H9 (cell line): ENCODE data around the gene MRTFA. TPM values are rescaled to one million over a fixed set of nuclear protein-coding genes. Genes with fewer than 3 reads are reported as not detected.

Source experiments
- DNase-seq: peaks from one replicate; pipeline ENCODE4 v3.0.0-alpha.2; 2017
- H2AFZ ChIP-seq: one replicate; pipeline ENCODE4 v1.6.1; 2013; ENCODE audit warnings: mild to moderate bottlenecking, low read length, control low read depth, moderate library complexity
- H2AK5ac ChIP-seq: 2 replicates; pipeline ENCODE4 v1.6.1; 2013; ENCODE audit warnings: low read length, control low read depth, mixed read lengths; ENCODE audit not compliant: insufficient read length
- H2BK120ac ChIP-seq: one replicate; pipeline ENCODE4 v1.6.1; 2013; ENCODE audit warnings: low read depth, mild to moderate bottlenecking, low read length, control low read depth, inconsistent platforms; ENCODE audit not compliant: poor library complexity, severe bottlenecking
- H2BK12ac ChIP-seq: 2 replicates; pipeline ENCODE4 v1.6.1; 2013; ENCODE audit warnings: low read length, control low read depth, mixed read lengths, low read depth; ENCODE audit not compliant: insufficient read length
- H2BK15ac ChIP-seq: 2 replicates; pipeline ENCODE4 v1.6.1; 2013; ENCODE audit warnings: low read depth, low read length, control low read depth
- H2BK20ac ChIP-seq: one replicate; pipeline ENCODE4 v1.6.1; 2013; ENCODE audit warnings: low read depth, mild to moderate bottlenecking, low read length, control low read depth, inconsistent platforms; ENCODE audit not compliant: poor library complexity, severe bottlenecking
- H2BK5ac ChIP-seq: 2 replicates; pipeline ENCODE4 v1.6.1; 2013; ENCODE audit warnings: low read length, control low read depth, mixed read lengths; ENCODE audit not compliant: insufficient read length
- H3K14ac ChIP-seq: 2 replicates; pipeline ENCODE4 v1.6.1; 2013; ENCODE audit warnings: low read length, control low read depth; ENCODE audit not compliant: insufficient read depth
- H3K18ac ChIP-seq: 2 replicates; pipeline ENCODE4 v1.6.1; 2013; ENCODE audit warnings: low read depth, mild to moderate bottlenecking, mixed read lengths, low read length, control low read depth; ENCODE audit not compliant: insufficient read length
- H3K23ac ChIP-seq: 2 replicates; pipeline ENCODE4 v1.6.1; 2013; ENCODE audit warnings: low read length, control low read depth, mixed read lengths, low read depth; ENCODE audit not compliant: insufficient read length
- H3K23me2 ChIP-seq: 2 replicates; pipeline ENCODE4 v1.6.1; 2013; ENCODE audit warnings: low read depth, mild to moderate bottlenecking, mixed read lengths, low read length, control low read depth; ENCODE audit not compliant: insufficient read length, poor library complexity, severe bottlenecking
- H3K27ac ChIP-seq: 2 replicates; pipeline ENCODE4 v1.5.1; 2013; ENCODE audit warnings: low read length, control low read depth, mixed read lengths, low read depth; ENCODE audit not compliant: insufficient read length
- H3K27me3 ChIP-seq: 2 replicates; pipeline ENCODE4 v1.6.1; 2013; ENCODE audit warnings: low read length, control low read depth, inconsistent platforms; ENCODE audit not compliant: insufficient read depth
- H3K4ac ChIP-seq: 2 replicates; pipeline ENCODE4 v1.6.1; 2013; ENCODE audit warnings: low read depth, mild to moderate bottlenecking, control low read depth, inconsistent platforms, low read length, moderate library complexity
- H3K4me1 ChIP-seq: 2 replicates; pipeline ENCODE4 v1.6.1; 2013; ENCODE audit warnings: low read length, control low read depth, inconsistent platforms; ENCODE audit not compliant: insufficient read depth
- H3K4me2 ChIP-seq: 2 replicates; pipeline ENCODE4 v1.6.1; 2013; ENCODE audit warnings: low read length, control low read depth, mixed read lengths; ENCODE audit not compliant: insufficient read length, insufficient read depth
- H3K56ac ChIP-seq: 2 replicates; pipeline ENCODE4 v1.6.1; 2013; ENCODE audit warnings: low read depth, mild to moderate bottlenecking, mixed read lengths, low read length, control low read depth; ENCODE audit not compliant: insufficient read length
- H3K79me1 ChIP-seq: 2 replicates; pipeline ENCODE4 v1.6.1; 2013; ENCODE audit warnings: low read depth, mild to moderate bottlenecking, moderate library complexity, low read length, control low read depth, inconsistent platforms; ENCODE audit not compliant: insufficient read depth, poor library complexity, severe bottlenecking
- H3K79me2 ChIP-seq: 2 replicates; pipeline ENCODE4 v1.6.1; 2013; ENCODE audit warnings: low read length, control low read depth, inconsistent platforms; ENCODE audit not compliant: insufficient read depth
- H3K9ac ChIP-seq: 2 replicates; pipeline ENCODE4 v1.6.1; 2013; ENCODE audit warnings: low read length, control low read depth, mixed read lengths; ENCODE audit not compliant: insufficient read length; ENCODE audit errors: extremely low read depth
- H3K9me3 ChIP-seq: one replicate; pipeline ENCODE4 v1.6.1; 2013; ENCODE audit warnings: low read depth, low read length, inconsistent platforms; ENCODE audit not compliant: control insufficient read depth
- H3T11ph ChIP-seq: one replicate; pipeline ENCODE4 v1.6.1; 2013; ENCODE audit warnings: mild to moderate bottlenecking, low read length, control low read depth, inconsistent platforms
- H4K20me1 ChIP-seq: one replicate; pipeline ENCODE4 v1.6.1; 2013; ENCODE audit not compliant: control insufficient read depth, insufficient read length, insufficient read depth
- H4K5ac ChIP-seq: 2 replicates; pipeline ENCODE4 v1.6.1; 2013; ENCODE audit warnings: low read depth, mild to moderate bottlenecking, mixed read lengths, low read length, control low read depth; ENCODE audit not compliant: insufficient read length
- H4K8ac ChIP-seq: replicated peaks from 2 replicates; pipeline ENCODE4 v1.6.1; 2013; ENCODE audit warnings: low read length, control low read depth, mixed read lengths, low read depth; ENCODE audit not compliant: insufficient read length
- H4K91ac ChIP-seq: 2 replicates; pipeline ENCODE4 v1.6.1; 2013; ENCODE audit warnings: low read depth, mild to moderate bottlenecking, moderate library complexity, mixed read lengths, low read length, control low read depth; ENCODE audit not compliant: insufficient read length
- H3K27ac Mint-ChIP-seq, 3 experiments: 2 replicates in 2 of 3; 3 replicates in 1 of 3; pipeline ENCODE4 v1.8.0; 2020 to 2021; ENCODE audit warnings: mixed read lengths in 3 of 3, mild to moderate bottlenecking in 1 of 3, moderate library complexity in 1 of 3
- H3K27me3 Mint-ChIP-seq: 2 replicates; pipeline ENCODE4 v1.8.0; 2021; ENCODE audit warnings: low read depth, mild to moderate bottlenecking, moderate library complexity, mixed read lengths
- H3K36me3 Mint-ChIP-seq, 3 experiments: 2 replicates in 2 of 3; 3 replicates in 1 of 3; pipeline ENCODE4 v1.8.0; 2020 to 2021; ENCODE audit warnings: low read depth in 3 of 3, mixed read lengths in 3 of 3; ENCODE audit not compliant: insufficient read depth in 1 of 3
- H3K4me1 Mint-ChIP-seq, 2 experiments: 2 replicates each; pipeline ENCODE4 v1.8.0; 2020; ENCODE audit warnings: mixed read lengths in 2 of 2
- H3K4me3 Mint-ChIP-seq, 2 experiments: 2 replicates in 1 of 2; 3 replicates in 1 of 2; pipeline ENCODE4 v1.8.0; 2020 to 2021; ENCODE audit warnings: mild to moderate bottlenecking in 2 of 2, mixed read lengths in 2 of 2, moderate library complexity in 1 of 2
- H3K9me3 Mint-ChIP-seq, 2 experiments: 2 replicates in 1 of 2; 3 replicates in 1 of 2; pipeline ENCODE4 v1.8.0; 2020; ENCODE audit warnings: mild to moderate bottlenecking in 2 of 2, mixed read lengths in 2 of 2, moderate library complexity in 1 of 2
- WGBS: extraction: QIAGEN DNeasy Blood & Tissue Kit; methylation state at CpG from one replicate; pipeline ENCODE4 v1.1.7; 2013; ENCODE audit warnings: missing lambda C conversion rate, low lambda C conversion rate, mixed read lengths; ENCODE audit not compliant: insufficient read length; ENCODE audit errors: extremely low coverage; 5-methylcytosine and 5-hydroxymethylcytosine counted together
- total RNA-seq: library from RNA; stranded (reverse); gene quantifications from 2 replicates; pipeline ENCODE4 v1.2.1, GENCODE V29; 2021
- TF ChIP-seq, protein P1 (sequence below): fragments of 200-600 bp; sonication (generic); conservative IDR thresholded peaks from 3 replicates; pipeline ENCODE4 v1.8.0; 2021; ENCODE audit warnings: antibody characterized with exemption, mild to moderate bottlenecking

Gene MRTFA
- total RNA-seq, 1 experiment from 2014 or later: 38.1 TPM

DNA sequence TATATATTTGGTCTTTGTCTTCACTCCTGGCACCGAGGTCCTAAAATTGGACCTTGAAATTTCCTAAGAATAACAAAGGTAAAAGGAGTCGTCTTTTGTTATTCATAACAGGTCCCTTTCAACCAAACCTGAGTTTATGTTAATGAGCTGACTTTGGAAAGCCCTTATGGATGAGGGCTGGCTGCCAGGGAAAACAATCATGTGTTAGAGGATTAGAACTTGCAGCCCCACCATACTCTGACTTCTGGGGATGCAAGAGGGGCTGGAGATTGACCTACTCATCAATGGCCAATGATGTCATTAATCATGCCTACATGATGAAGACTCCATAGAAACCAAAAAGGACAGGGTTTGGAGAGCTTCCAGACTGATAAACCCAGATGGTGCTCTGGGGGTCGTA, 118.9 kb downstream of the MRTFA start:
- Histone ChIP-seq H2BK5ac (no peak overlapping the region), H3K79me2 (no peaks in the 10 kb centered on the region), H2AK5ac (no peak overlapping the region), H3K9me3 (no peaks in the 10 kb centered on the region), H2BK20ac (no peak overlapping the region), H2BK12ac (no peak overlapping the region), H3K23ac (no peak overlapping the region), H3K4me2 (no peak overlapping the region), H2AFZ (no peak overlapping the region), H4K5ac (no peak overlapping the region), H3K56ac (no peak overlapping the region), H3K4ac (no peak overlapping the region), H3K18ac (no peak overlapping the region), H4K8ac (no peak overlapping the region), H3K27me3 (no peaks in the 10 kb centered on the region), H4K20me1 (no peaks in the 10 kb centered on the region), H3K79me1 (no peaks in the 10 kb centered on the region), H4K91ac (no peak overlapping the region), H3K14ac (no peak overlapping the region), H3K27ac (no peak overlapping the region), H3K9ac (no peak overlapping the region), H2BK15ac (no peak overlapping the region), H3K4me1 (peaks cover 3% of the 10 kb centered on the region; the same call in 1 of the 2 replicates), H2BK120ac (no peak overlapping the region), H3T11ph (no peak overlapping the region), H3K23me2 (no peaks in the 10 kb centered on the region)
- DNase-seq: no peak
- Mint-ChIP-seq H3K4me1 (peaks cover 15 to 19% of the 10 kb centered on the region in 2 experiments), H3K36me3 (peaks cover 9 to 18% (median 11%) of the 10 kb centered on the region in 3 experiments; a peak in 6 of 7 replicates), H3K4me3 (no peak overlapping the region), H3K9me3 (peaks cover 3 to 7% of the 10 kb centered on the region in 2 experiments; a peak in 3 of 5 replicates), H3K27ac (peak overlapping the region in 1 of 3 experiments; percentile 14; a peak in 1 of 7 replicates), H3K27me3 (no peaks in the 10 kb centered on the region)
- no CpG with 5 or more reads among the region's 3 CpGs for WGBS
- TF ChIP-seq, protein P1, sequence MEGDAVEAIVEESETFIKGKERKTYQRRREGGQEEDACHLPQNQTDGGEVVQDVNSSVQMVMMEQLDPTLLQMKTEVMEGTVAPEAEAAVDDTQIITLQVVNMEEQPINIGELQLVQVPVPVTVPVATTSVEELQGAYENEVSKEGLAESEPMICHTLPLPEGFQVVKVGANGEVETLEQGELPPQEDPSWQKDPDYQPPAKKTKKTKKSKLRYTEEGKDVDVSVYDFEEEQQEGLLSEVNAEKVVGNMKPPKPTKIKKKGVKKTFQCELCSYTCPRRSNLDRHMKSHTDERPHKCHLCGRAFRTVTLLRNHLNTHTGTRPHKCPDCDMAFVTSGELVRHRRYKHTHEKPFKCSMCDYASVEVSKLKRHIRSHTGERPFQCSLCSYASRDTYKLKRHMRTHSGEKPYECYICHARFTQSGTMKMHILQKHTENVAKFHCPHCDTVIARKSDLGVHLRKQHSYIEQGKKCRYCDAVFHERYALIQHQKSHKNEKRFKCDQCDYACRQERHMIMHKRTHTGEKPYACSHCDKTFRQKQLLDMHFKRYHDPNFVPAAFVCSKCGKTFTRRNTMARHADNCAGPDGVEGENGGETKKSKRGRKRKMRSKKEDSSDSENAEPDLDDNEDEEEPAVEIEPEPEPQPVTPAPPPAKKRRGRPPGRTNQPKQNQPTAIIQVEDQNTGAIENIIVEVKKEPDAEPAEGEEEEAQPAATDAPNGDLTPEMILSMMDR: no peak
